ENCODE results near the gene GAS6.
"Not testable (repeated sequence)": the region's sequence is repeated elsewhere in the genome, so short reads cannot be mapped to it uniquely, and the experiment has no call there.

Gene GAS6

GRCh38 chr13:113875429-113875815 is 11.5 kb upstream of the GAS6 start:
- H3K4me3 ChIP-seq (ENCODE audit: low read depth, low read length): no peak overlapping the region
- no peak for DNase-seq (ENCODE audit: low read depth)

- DNase-seq (ENCODE audit: low read depth): no peak
- no peak overlapping the region for H3K4me3 ChIP-seq (ENCODE audit: low read depth, low read length)
Observed at GRCh38 chr13:113874579-113875428, 10.9 kb upstream of the GAS6 start.

GRCh38 chr13:113874177-113874576 is 10.3 kb upstream of the GAS6 start:
- no peak for DNase-seq (ENCODE audit: low read depth)
- H3K4me3 ChIP-seq (ENCODE audit: low read depth, low read length): no peak overlapping the region

GRCh38 chr13:113869263-113869662 is 5.4 kb upstream of the GAS6 start:
- no peak for DNase-seq (ENCODE audit: low read depth)
- H3K4me3 ChIP-seq (ENCODE audit: low read depth, low read length): no peak overlapping the region

- H3K4me3 ChIP-seq (ENCODE audit: low read depth, low read length); DNase-seq (ENCODE audit: low read depth): not testable (repeated sequence)
Observed at GRCh38 chr13:113867913-113868312, 4.0 kb upstream of the GAS6 start.

- H3K4me3 ChIP-seq (ENCODE audit: low read depth, low read length): no peak overlapping the region
- DNase-seq (ENCODE audit: low read depth): no peak
Observed at GRCh38 chr13:113865427-113865826, 1.6 kb upstream of the GAS6 start.

- DNase-seq (ENCODE audit: low read depth): no peak
- H3K4me3 ChIP-seq (ENCODE audit: low read depth, low read length): peak overlapping the region; percentile 78
Observed at GRCh38 chr13:113864273-113864890, 506 bp upstream of the GAS6 start.

GRCh38 chr13:113862931-113863523 is 849 bp downstream of the GAS6 start:
- peak overlapping the region; percentile 78 for H3K4me3 ChIP-seq (ENCODE audit: low read depth, low read length)
- no peak for DNase-seq (ENCODE audit: low read depth)

GRCh38 chr13:113862191-113862930 is 1.5 kb downstream of the GAS6 start:
- no peak for DNase-seq (ENCODE audit: low read depth)

GRCh38 chr13:113861433-113862030 is 2.3 kb downstream of the GAS6 start:
- H3K4me3 ChIP-seq (ENCODE audit: low read depth, low read length): peak overlapping the region; percentile 78
- no peak for DNase-seq (ENCODE audit: low read depth)

More at GRCh38 chr13:113862191-113862930, 1.5 kb downstream of the GAS6 start:
- H3K4me3 ChIP-seq (ENCODE audit: low read depth, low read length): peak overlapping the region; percentile 78

GRCh38 chr13:113860665-113861432 is 3.0 kb downstream of the GAS6 start:
- no peak for DNase-seq (ENCODE audit: low read depth)
- no peak overlapping the region for H3K4me3 ChIP-seq (ENCODE audit: low read depth, low read length)

GRCh38 chr13:113860051-113860664 is 3.7 kb downstream of the GAS6 start:
- no peak for DNase-seq (ENCODE audit: low read depth)
- H3K4me3 ChIP-seq (ENCODE audit: low read depth, low read length): no peak overlapping the region

GRCh38 chr13:113859311-113860050 is 4.4 kb downstream of the GAS6 start:
- DNase-seq (ENCODE audit: low read depth): no peak
- H3K4me3 ChIP-seq (ENCODE audit: low read depth, low read length): no peak overlapping the region

- DNase-seq (ENCODE audit: low read depth): no peak
- H3K4me3 ChIP-seq (ENCODE audit: low read depth, low read length): no peak overlapping the region
Observed at GRCh38 chr13:113857531-113858195, 6.2 kb downstream of the GAS6 start.

- DNase-seq (ENCODE audit: low read depth): no peak
- no peak overlapping the region for H3K4me3 ChIP-seq (ENCODE audit: low read depth, low read length)
Observed at GRCh38 chr13:113856716-113857065, 7.2 kb downstream of the GAS6 start.

GRCh38 chr13:113855931-113856715 is 7.8 kb downstream of the GAS6 start:
- no peak overlapping the region for H3K4me3 ChIP-seq (ENCODE audit: low read depth, low read length)
- DNase-seq (ENCODE audit: low read depth): no peak

Measured in skeletal muscle cell (primary cell).